HG03175 (cell line): ENCODE measurements around the gene CD22.
"Not testable (repeated sequence)": the region's sequence is repeated elsewhere in the genome, so short reads cannot be mapped to it uniquely, and the experiment has no call there.

Experiments used
- ATAC-seq: cut with Tn5 transposase; IDR thresholded peaks from one replicate; pipeline ENCODE4 v1.9.1; 2021; ENCODE audit warnings: mild to moderate bottlenecking, moderate library complexity; ENCODE audit not compliant: unreplicated experiment

The CD22 gene

DNA sequence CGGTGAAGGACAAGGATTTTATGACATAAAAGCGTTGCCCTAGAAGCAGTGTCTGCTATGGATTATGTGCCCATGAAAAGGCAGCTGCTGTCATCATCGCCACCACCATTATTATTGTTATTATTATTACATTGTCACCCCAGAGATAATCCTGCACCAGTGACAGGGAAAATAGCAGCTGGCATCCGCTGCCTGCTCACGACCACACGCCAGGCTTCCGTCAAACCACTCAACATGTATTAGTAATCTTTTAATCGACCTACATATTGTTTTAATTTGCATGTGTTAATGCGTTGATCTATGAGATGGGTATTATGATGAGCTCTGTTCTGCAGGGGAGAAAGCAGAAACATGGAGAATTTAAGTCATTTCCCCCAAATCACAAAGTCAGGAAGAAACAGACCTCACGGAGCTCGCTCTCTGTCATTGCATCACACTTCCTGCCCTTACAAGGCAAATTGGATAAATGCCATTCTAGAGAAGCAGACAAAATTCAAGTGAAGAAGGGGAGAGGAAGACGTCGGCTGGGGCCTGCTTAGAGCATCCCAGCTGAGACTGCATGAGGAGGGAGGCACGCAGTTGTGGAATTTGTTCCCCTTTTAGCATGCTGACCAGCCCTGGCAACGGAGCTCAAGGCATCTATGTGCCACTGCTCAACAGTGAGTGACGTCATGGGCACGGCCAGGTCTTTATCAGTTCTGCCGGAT, 29.0 kb downstream of the CD22 start, which contains the start of gene FFAR3:
FFAR3 (plus strand) TSS at position 594 of the 707 bp plus-strand sequence. CDS start 431 bp downstream, outside the sequence.
- no peak for ATAC-seq

DNA sequence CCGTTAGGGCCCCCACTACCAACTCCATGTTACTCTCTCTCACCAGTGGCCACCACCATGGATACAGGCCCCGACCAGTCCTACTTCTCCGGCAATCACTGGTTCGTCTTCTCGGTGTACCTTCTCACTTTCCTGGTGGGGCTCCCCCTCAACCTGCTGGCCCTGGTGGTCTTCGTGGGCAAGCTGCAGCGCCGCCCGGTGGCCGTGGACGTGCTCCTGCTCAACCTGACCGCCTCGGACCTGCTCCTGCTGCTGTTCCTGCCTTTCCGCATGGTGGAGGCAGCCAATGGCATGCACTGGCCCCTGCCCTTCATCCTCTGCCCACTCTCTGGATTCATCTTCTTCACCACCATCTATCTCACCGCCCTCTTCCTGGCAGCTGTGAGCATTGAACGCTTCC, 29.8 kb downstream of the CD22 start:
- ATAC-seq = not testable (repeated sequence)

DNA sequence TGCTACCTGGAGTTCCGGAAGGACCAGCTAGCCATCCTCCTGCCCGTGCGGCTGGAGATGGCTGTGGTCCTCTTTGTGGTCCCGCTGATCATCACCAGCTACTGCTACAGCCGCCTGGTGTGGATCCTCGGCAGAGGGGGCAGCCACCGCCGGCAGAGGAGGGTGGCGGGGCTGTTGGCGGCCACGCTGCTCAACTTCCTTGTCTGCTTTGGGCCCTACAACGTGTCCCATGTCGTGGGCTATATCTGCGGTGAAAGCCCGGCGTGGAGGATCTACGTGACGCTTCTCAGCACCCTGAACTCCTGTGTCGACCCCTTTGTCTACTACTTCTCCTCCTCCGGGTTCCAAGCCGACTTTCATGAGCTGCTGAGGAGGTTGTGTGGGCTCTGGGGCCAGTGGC, 30.4 kb downstream of the CD22 start:
- not testable (repeated sequence) for ATAC-seq

DNA sequence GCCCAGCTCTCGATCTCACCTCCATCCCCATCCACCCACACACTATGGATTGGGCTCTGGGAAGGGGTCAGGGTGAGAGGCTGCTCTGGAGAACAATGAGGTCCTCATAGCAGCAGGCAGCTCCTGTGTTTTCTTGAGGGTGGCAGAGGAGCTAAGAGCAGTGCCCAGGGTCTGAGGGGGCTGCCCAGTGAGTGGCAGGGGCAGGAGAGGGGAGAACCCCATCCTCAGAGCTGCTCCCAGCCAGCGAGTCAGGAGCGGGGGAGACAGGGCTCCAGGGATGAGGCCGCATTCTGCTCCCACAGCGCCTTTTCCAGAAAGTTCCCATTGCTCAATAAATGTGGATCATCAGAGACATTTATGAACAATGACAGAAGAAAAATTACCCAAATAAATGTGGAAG, 31.1 kb downstream of the CD22 start:
- ATAC-seq = not testable (repeated sequence)

DNA sequence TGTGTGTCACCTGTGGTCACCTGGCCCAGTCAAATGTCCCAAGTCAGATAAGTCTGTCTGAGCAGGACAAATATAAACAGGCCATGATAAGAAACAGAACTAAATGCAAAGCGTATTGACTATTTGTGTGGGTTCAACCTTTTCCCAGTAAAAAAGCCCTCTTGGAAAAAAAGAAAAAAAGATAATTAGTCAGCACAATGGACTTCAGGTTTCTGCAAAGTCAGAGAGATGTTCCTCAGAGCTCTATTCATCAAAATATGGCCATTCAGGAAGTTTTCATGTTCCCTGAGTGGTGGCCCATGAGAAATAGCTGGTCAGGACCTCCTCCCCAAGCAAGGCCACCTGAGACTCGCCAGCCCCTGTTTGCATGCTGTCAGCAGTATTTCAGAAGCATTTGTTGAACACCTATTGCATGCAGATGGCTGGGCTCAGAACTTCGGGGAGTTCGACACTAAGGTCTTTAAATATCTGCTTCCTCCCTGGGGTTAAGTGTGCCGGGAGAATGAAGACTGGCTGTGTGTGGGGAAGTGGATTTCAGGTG, 32.0 kb downstream of the CD22 start:
- ATAC-seq = no peak

DNA sequence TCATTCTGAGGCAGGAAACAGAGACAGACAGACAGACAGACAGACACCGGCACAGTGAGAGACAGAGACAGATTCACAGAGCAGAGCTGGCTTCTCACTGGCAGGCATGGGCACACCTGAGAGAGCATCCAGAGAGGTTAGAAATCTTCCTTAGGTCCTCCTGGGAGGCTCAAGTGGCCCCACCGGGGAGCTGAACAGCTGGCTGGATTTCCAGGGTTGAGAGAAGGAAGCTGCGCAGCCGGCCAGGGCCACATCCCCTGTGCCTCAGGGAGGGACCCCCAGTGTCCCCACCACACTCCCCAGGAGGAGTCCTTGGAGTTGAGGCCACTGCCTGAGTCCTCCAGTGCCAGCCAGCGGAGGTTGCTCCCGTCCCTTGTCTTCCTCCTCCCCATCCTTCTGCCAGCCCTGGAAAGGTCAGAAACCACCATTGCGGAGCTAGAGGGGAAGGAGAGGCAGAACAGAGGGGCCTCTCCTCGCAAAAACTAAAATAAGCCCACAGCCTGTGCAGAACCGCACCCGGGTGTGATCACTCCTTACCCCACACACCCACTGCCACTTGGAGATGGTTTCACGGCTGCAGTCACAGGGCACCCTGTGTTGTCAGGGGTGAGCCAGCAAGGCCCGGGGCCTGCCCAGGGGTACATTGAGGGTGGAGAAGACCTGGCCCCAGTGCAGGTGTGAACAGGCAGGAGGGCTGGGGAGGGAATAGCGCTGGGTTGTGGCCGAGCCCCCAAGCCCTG, 33.4 kb downstream of the CD22 start:
- no peak for ATAC-seq

DNA sequence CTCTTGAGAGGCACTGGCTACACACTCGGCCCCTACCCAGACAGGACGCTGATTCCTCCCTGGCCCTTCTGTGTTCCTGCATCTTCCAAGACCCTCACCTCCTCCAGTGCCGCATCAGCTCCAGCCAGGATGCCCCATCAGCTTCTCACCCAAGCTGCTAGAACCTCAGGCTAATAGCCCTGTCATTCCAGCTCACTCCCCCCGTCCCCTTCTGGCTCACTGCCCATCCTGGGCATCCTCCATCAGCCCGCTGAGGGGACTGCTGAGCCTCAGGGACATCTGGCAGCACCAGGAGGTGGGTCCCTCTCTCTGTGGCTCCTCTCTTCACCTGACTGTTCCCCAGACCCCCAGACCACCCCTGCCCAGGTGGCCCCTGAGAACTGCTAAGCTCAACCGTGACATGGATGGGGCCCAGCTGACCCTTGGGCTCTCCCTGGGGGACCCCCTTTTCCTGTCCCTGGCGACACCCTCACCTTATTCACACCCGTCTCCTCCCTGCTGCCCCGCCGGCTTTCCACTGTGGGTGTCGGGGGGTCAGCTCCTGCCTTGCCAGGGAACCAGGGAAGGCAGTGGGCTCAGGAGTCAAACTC, 34.1 kb downstream of the CD22 start:
- ATAC-seq = no peak

DNA sequence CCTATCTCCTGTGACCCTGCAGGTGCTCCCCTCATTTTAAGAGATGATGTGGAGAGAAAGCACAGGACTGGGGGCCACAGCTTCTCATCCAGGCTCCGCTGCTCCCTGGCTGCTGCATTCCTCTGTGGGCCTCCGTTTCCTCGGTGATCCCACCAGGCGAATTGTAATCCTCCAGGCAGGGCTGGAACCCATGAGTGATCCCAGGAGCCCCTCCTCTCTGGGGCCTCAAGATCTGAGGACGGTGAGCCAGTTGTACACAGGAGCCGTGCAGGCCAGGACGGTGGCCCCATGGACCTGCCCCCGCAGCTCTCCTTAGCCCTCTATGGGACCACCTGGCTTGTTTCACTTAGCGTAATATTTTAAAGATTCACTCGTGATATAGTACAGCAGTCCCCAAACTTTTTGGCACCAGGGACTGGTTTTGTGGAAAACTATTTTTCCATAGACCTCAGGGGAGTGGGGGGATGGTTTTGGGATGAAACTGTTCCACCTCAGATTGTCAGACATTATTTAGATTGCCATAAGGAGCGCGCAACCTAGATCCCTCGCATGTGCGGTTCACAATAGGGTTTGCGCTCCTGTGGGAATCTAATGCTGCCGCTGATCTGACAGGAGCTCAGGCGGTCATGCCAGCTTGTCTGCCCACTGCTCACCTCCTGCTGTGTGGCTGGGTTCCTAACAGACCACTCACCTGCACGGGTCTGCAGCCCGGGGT, 34.9 kb downstream of the CD22 start:
- ATAC-seq = no peak

DNA sequence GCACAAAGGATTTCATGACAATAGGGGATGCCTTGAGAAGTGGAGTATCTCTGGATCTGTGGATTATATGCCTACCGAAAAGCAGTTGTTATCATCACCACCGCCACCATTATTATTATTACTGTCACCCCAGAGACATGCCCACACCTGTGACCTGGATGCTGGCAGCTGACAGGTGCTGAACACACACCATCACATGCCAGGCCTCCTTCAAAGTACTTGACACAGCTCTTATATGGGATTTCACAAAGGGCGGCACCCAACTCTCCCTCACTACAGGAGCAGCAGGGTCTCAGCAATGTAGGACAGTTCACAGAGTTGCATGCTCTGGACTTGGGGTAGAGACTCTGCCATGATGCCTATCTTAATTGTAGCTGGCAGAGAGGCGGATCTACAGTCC, 36.3 kb downstream of the CD22 start:
- no peak for ATAC-seq

DNA sequence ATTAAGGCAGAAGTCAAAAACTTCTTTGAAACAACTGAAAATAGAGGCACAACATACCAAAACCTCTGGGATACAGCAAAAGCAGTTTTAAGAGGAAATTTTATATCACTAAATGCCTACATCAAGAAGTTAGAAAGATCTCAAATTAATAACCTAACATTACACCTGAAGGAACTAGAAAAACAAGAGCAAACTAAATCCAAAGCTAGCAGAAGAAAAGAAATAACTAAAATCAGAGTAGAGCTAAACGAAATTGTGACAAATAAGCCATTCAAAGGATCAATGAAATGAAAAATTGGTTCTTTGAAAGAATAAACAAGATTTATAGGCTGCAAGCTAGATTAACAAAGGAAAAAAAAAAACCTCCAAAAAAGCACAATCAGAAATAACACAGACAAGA, 39.4 kb downstream of the CD22 start:
- ATAC-seq = no peak

DNA sequence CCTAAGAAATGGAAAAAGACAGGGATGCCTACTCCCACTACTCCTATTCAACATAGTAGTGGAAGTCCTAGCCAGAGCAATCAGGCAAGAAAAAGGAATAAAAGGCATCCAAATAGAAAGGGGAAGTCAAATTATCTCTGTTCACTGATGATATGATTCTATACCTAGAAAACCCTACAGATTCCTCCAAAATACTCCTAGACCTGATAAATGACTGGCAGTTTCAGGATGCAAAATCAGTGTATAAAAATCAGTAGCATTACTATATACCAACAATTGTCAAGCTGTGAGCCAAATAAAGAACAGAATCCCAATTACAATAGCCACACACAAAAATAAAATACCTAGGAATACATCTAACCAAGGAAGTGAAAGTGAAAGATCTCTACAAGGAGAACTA, 40.5 kb downstream of the CD22 start:
- ATAC-seq = no peak

DNA sequence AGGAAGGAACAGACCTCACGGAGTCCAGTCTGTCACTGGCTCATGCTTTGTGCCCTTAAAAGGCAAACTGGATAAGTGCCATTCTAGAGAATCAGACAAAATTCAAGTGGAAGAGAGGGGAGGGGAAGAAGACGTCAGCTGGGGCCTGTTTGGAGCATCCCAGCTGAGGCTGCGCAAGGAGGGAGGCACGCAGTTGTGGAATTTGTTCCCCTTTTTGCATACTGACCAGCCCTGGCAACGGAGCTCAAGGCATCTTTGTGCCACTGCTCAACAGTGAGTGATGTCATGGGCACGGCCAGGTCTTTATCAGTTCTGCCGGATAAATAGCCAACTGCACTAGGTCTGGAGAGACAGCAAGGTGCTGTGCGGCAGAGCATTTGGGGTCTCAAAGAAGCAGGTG, 41.7 kb downstream of the CD22 start, which contains the start of gene GPR42:
GPR42 (plus strand) TSS at position 347 of the 400 bp plus-strand sequence. CDS start 292 bp downstream, outside the sequence.
- no peak for ATAC-seq

DNA sequence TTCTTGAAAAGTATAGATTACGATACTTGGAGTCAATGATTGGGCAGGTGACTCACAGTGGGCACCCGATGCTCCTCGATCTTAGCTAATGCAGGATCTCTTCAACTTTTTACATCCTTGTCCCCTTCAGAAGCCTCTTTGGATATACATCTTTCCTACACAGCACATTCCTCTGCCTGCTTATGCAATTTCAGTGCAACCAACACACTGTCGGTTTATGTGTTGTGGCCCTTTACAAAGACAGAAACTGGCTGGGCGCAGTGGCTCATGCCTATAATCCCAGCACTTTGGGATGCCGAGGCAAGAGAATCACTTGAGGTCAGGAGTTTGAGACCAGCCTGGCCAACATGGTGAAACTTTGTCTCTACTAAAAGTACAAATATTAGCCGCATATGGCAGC, 44.5 kb downstream of the CD22 start:
- ATAC-seq = no peak

DNA sequence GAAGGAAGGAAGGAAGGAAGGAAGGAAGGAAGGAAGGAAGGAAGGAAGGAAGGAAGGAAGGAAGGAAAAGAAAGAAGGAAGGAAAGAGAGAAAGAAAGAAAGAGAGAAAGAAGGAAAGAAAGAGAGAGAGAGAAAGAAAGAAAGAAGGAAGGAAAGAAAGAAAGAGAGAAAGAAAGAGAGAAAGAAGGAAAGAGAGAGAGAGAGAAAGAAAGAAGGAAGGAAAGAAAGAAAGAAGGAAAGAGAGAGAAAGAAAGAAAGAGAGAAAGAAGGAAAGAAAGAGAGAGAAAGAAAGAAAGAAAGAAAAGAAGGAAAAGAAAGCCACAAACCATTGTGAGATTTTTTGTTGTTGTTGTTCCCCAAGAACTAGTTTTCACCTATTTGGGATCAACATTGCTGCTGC, 45.0 kb downstream of the CD22 start:
- ATAC-seq = not testable (repeated sequence)

DNA sequence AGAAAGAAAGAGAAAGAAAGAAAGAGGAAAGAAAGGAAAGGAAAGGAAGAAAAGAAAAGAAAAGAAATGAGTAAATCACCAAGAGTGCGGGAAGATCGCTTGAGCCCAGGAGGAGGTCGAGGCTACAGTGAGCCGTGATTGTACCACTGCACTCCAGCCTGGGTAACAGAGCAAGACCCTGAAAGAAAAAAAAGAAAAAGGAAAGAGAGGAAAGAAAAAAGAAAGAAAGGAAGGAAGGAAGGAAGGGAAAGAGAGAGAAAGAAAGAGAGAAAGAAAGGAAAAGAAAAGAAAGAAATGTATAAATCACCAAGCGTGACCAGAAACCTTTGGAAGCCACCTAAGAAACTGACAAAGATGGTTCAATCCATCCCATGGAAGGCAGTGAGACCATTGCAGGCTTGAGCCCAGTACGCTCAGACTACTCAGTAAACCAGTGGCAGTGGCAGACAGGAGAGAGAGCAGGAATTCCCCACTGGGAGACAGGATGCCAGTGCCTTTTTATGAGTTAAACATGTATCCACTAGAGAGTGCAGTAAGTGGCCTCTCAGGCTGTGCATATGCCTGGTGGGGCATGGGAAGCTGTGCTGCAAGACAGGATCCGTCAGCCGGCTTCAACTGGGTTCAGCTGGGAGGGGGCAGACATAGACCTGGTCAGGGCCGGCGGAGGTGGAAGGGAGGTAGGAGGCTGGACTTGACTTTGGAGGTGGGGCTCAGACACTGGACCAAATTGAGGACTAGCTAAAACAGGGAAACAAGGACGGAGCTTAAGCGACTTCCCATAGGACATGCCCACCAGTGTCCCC, 46.7 kb downstream of the CD22 start:
- ATAC-seq = no peak

DNA sequence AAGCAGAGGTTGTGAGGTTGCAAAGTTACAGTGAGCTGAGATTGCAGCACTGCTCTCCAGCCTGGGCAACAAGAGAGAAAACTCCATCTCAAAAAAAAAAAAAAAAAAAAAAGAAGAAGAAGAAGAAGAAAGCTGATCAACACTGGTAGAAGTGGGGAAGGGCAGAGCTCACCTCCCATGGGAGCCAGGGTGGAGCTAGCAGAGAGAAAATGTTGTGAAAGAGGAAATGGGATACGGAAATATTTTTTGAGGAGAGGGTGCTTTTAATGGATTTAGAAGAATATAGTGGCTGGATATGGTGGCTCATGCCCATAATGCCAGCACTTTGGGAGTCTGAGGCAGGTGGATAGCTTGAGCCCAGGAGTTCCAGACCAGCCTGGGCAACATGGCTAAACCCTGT, 48.7 kb downstream of the CD22 start:
- ATAC-seq = no peak

DNA sequence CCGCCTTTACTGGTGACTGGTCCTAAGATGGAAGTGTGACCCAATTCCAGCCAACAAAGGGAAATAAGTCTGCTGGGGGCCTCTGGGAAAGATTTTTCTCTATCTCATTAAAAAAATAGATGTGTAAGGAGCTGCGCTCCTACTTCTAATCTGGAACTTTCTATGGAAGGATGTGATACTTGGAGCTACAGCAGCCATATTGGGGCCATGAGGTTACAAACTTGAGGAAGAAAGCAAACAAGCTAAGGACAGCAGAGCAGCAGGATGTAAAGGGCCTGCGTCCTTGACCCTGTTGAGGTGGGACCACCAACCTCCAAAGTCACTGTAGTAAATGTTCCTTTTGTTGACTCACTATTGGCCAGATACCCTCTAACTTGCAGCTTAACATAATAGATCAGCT, 49.4 kb downstream of the CD22 start:
- ATAC-seq = no peak

DNA sequence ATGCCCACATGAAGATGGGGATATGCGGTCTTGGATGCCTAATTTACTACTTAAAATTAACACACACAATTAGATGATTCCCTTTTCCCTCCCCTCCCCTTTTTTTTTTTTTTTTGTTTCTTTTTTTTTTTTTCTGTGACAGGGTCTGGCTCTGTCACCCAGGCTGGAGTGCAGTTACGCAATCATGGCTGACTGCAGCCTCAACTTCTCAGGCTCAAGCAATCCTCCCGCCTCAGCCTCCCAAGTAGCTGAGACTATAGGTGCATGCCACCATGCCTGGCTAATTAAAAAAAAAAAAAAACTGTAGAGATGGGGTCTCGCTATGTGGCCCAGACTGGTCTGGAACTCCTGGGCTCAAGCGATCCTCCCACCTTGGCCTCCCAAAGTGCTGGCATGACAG, 50.6 kb downstream of the CD22 start:
- not testable (repeated sequence) for ATAC-seq

DNA sequence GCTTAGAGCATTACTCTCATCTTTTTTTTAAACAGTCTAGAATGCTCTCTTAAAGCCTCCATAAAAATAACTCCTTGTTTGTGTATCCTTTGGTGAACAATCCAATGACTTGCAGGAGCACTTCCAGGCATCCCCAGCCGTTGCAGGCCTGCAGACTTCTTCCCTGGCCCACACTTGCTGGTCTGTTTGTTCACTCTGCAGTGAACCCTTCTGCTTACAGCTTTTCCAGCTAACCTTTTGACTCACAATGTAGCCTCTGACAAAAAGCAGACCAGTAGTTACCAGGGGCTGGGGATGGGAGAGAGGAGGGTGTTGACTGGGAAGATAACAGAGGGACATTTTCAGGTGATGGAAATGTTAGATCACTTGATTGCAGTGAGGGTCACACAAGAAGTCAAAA, 51.0 kb downstream of the CD22 start:
- no peak for ATAC-seq

DNA sequence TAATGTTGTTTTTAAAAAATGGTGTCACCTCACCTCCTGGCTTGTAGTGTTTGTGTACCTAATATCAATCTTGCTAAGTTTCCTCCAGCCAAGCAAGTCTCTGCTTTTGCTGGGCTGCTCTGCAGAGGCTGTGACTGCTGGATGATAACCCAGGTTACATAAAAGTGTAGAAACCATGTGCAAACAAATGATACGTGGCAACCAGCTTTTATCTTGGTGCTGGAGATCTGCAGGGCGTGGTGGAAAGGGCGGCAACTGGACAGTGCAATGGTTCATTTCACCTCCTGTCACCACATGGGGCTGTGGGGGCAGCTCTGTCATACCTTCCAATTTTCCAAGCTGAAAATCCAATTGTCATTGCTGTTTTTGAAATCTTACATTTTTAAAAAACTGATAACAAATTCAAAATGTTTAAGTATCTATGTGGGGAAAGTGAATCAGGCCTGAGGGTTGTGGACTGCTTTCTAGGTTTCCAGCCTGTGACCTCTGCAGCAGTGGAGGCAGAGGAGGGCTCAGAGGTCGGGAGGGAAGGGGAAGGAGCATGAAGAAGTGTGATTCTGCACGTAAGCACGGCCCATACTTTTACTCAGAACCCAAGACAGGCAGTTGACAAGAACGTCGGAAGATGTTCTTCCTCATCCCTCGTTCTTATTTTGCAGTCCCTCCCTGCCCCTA, 51.6 kb downstream of the CD22 start:
- ATAC-seq = no peak
